T follicular helper cell (primary cell): ENCODE data around the gene GARNL3.

Experiments
- DNase-seq: peaks from one replicate; pipeline ENCODE4 v3.0.0-alpha.2; 2020; ENCODE audit warnings: low read depth

GARNL3 gene

GRCh38 chr9:127313042-127313560, 48.5 kb downstream of the GARNL3 start:
- DNase-seq = no peak

GRCh38 chr9:127314911-127315310, 50.3 kb downstream of the GARNL3 start:
- DNase-seq = no peak

- no peak for DNase-seq
These were observed 52.2 kb downstream of the GARNL3 start for GRCh38 chr9:127316586-127317323.

- DNase-seq = no peak
These were observed 54.1 kb downstream of the GARNL3 start for GRCh38 chr9:127318651-127319167.

GRCh38 chr9:127319366-127320114, 55.0 kb downstream of the GARNL3 start:
- DNase-seq = no peak

GRCh38 chr9:127320115-127320378, 55.5 kb downstream of the GARNL3 start:
- DNase-seq = no peak

GRCh38 chr9:127323393-127323792, 58.8 kb downstream of the GARNL3 start:
- DNase-seq = no peak

- DNase-seq = no peak
These were observed 65.9 kb downstream of the GARNL3 start for GRCh38 chr9:127330501-127330900.

- DNase-seq = no peak
These were observed 68.9 kb downstream of the GARNL3 start for GRCh38 chr9:127333221-127334064.

GRCh38 chr9:127334725-127335124, 70.2 kb downstream of the GARNL3 start:
- no peak for DNase-seq

GRCh38 chr9:127336086-127336485, 71.5 kb downstream of the GARNL3 start:
- DNase-seq = no peak

GRCh38 chr9:127336506-127337352, 72.2 kb downstream of the GARNL3 start:
- DNase-seq = no peak

- no peak for DNase-seq
These were observed 76.1 kb downstream of the GARNL3 start for GRCh38 chr9:127340721-127341120.

GRCh38 chr9:127341152-127341551, 76.6 kb downstream of the GARNL3 start:
- no peak for DNase-seq

GRCh38 chr9:127344368-127345000, 79.9 kb downstream of the GARNL3 start:
- no peak for DNase-seq

GRCh38 chr9:127345566-127345965, 81.0 kb downstream of the GARNL3 start:
- DNase-seq = no peak

- no peak for DNase-seq
These were observed 82.0 kb downstream of the GARNL3 start for GRCh38 chr9:127346584-127346983.

GRCh38 chr9:127347831-127348776, 83.5 kb downstream of the GARNL3 start:
- no peak for DNase-seq

- no peak for DNase-seq
These were observed 85.0 kb downstream of the GARNL3 start for GRCh38 chr9:127349483-127350113.
